SK-N-SH (cell line): ENCODE measurements around the gene RABEP2. TPM values are rescaled to one million over a fixed set of nuclear protein-coding genes. Genes with fewer than 3 reads are reported as not detected.
"Not testable (repeated sequence)": the region's sequence is repeated elsewhere in the genome, so short reads cannot be mapped to it uniquely, and the experiment has no call there.

Experiments used
- CTCF ChIA-PET: fragments of 300-600, 350-600 bp; formaldehyde crosslinking; extraction: SDS; loops from one replicate; lab custom pipeline; 2021; lab: Yijun Ruan, JAX
- POLR2A ChIA-PET: fragments of 350-600 bp; sonication (Branson Sonifier 250); formaldehyde crosslinking; extraction: SDS; loops from one replicate; lab custom pipeline; 2020; ENCODE audit warnings: antibody characterized with exemption, inconsistent platforms; lab: Yijun Ruan, JAX
- DNase-seq: peaks from one replicate; pipeline ENCODE4 v3.0.0; 2012
- H2AFZ ChIP-seq: fragments of 200-600 bp; sonication (generic); 2 replicates; pipeline ENCODE4 v1.8.1; 2016; ENCODE audit warnings: antibody characterized with exemption, mild to moderate bottlenecking, low read depth
- H3F3A ChIP-seq: fragments of 200-600 bp; sonication (generic); replicated peaks from 2 replicates; pipeline ENCODE3; 2016; ENCODE audit warnings: antibody characterized with exemption, mild to moderate bottlenecking; ENCODE audit not compliant: insufficient read depth
- H3K27ac ChIP-seq, 2 experiments: fragments of 200-500 bp in 1 of 2; fragments of 200-600 bp in 1 of 2; sonication (Bioruptor generic) in 1 of 2; sonication (generic), shearing (Covaris generic) in 1 of 2; 2 replicates each; pipeline versions ENCODE4 v1.5.1 to v1.6.1; 2014 to 2016; ENCODE audit warnings: low read depth in 2 of 2, inconsistent platforms in 1 of 2, low read length in 1 of 2, mild to moderate bottlenecking in 1 of 2, mixed read lengths in 1 of 2
- H3K27me3 ChIP-seq: fragments of 200-600 bp; sonication (generic), shearing (Covaris generic); 2 replicates; pipeline ENCODE4 v1.6.1; 2016; ENCODE audit warnings: mixed run types; ENCODE audit not compliant: insufficient read depth
- H3K36me3 ChIP-seq, 2 experiments: fragments of 200-500 bp in 1 of 2; fragments of 200-600 bp in 1 of 2; sonication (Bioruptor generic) in 1 of 2; sonication (generic) in 1 of 2; replicated peaks in 1 of 2; 2 replicates each; pipeline versions ENCODE3 to v1.5.1; 2014 to 2016; ENCODE audit warnings: low read length in 1 of 2, mild to moderate bottlenecking in 1 of 2; ENCODE audit not compliant: insufficient read depth in 2 of 2, control insufficient read depth in 1 of 2
- H3K4me1 ChIP-seq, 2 experiments: fragments of 200-500 bp in 1 of 2; fragments of 200-600 bp in 1 of 2; sonication (Bioruptor generic) in 1 of 2; sonication (generic), shearing (Covaris generic) in 1 of 2; 2 replicates each; pipeline versions ENCODE4 v1.5.1 to v1.6.1; 2014 to 2016; ENCODE audit warnings: low read depth in 1 of 2, low read length in 1 of 2, mixed run types in 1 of 2; ENCODE audit not compliant: insufficient read depth in 2 of 2, control insufficient read depth in 1 of 2
- H3K4me2 ChIP-seq: fragments of 200-600 bp; sonication (generic), shearing (Covaris generic); 2 replicates; pipeline ENCODE4 v1.6.1; 2017; ENCODE audit warnings: mixed run types
- H3K4me3 ChIP-seq, 2 experiments: fragments of 200-500 bp in 1 of 2; fragments of 200-600 bp in 1 of 2; sonication (Bioruptor generic) in 1 of 2; sonication (generic), shearing (Covaris generic) in 1 of 2; 2 replicates each; pipeline versions ENCODE4 v1.5.1 to v1.8.1; 2014 to 2016; ENCODE audit warnings: low read depth in 2 of 2, inconsistent platforms in 1 of 2, low read length in 1 of 2, mild to moderate bottlenecking in 1 of 2, mixed read lengths in 1 of 2, moderate library complexity in 1 of 2
- H3K79me2 ChIP-seq: fragments of 200-600 bp; sonication (generic); 2 replicates; pipeline ENCODE4 v1.8.1; 2017; ENCODE audit warnings: mild to moderate bottlenecking; ENCODE audit not compliant: insufficient read depth
- H3K9ac ChIP-seq: fragments of 200-600 bp; sonication (generic); 2 replicates; pipeline ENCODE4 v1.6.1; 2017; ENCODE audit warnings: mixed run types
- H3K9me2 ChIP-seq: fragments of 200-600 bp; sonication (generic); 2 replicates; pipeline ENCODE4 v1.6.1; 2017; ENCODE audit warnings: mixed run types
- H3K9me3 ChIP-seq: fragments of 200-600 bp; sonication (generic); 2 replicates; pipeline ENCODE4 v1.6.1; 2017; ENCODE audit warnings: mixed run types, mild to moderate bottlenecking, moderate library complexity
- H4K20me1 ChIP-seq: fragments of 200-600 bp; sonication (generic); 2 replicates; pipeline ENCODE4 v1.6.1; 2017; ENCODE audit warnings: mild to moderate bottlenecking, mixed run types; ENCODE audit not compliant: insufficient read depth
- FOXM1 ChIP-seq: IDR thresholded peaks from 2 replicates; pipeline ENCODE4 v1.4.0; 2012; ENCODE audit warnings: low read depth, mild to moderate bottlenecking
- GATA2 ChIP-seq: sonication (generic); formaldehyde crosslinking; IDR thresholded peaks from 2 replicates; pipeline ENCODE4 v1.5.0; 2020; ENCODE audit warnings: mild to moderate bottlenecking, missing genetic modification reagents
- MXI1 ChIP-seq: IDR thresholded peaks from 2 replicates; pipeline ENCODE4 v1.6.1; 2012; ENCODE audit warnings: mild to moderate bottlenecking, low read depth, low read length, improper control_type of control experiment
- RCOR1 ChIP-seq: fragments of 150-350 bp; IDR thresholded peaks from 2 replicates; pipeline ENCODE4 v1.6.1; 2017; ENCODE audit warnings: antibody characterized with exemption, low read length
- RXRA ChIP-seq: IDR thresholded peaks from 2 replicates; pipeline ENCODE4 v1.4.0; 2012; ENCODE audit warnings: low read depth, mild to moderate bottlenecking, borderline replicate concordance
- SIN3A ChIP-seq: IDR thresholded peaks from 2 replicates; pipeline ENCODE4 v1.6.1; 2012; ENCODE audit warnings: low read depth, mild to moderate bottlenecking, low read length, moderate library complexity, borderline replicate concordance
- SMC3 ChIP-seq: IDR thresholded peaks from 2 replicates; pipeline ENCODE4 v1.6.1; 2012; ENCODE audit warnings: low read depth, low read length, improper control_type of control experiment
- TAF1 ChIP-seq: IDR thresholded peaks from 2 replicates; pipeline ENCODE4 v1.6.1; 2012; ENCODE audit warnings: low read depth, mild to moderate bottlenecking, low read length, moderate library complexity, borderline replicate concordance
- WGBS: methylation state at CpG from one replicate; pipeline ENCODE4 v1.1.6; 2017; ENCODE audit warnings: low lambda C conversion rate; 5-methylcytosine and 5-hydroxymethylcytosine counted together
- polyA plus RNA-seq, 3 experiments: library from polyadenylated mRNA; depleted of rRNA; stranded (reverse); fragments of >200 nt; gene quantifications; 2 replicates each; pipeline ENCODE4 v1.2.3, GENCODE V29; 2012
- TF ChIP-seq, protein P1 (sequence below): fragments of 150-350 bp; IDR thresholded peaks from 2 replicates; pipeline ENCODE4 v1.6.1; 2017; ENCODE audit warnings: antibody characterized with exemption, low read length, low read depth, borderline replicate concordance
- TF ChIP-seq, protein P2 (sequence below): fragments of 200-600 bp; sonication (generic); IDR thresholded peaks from 2 replicates; pipeline ENCODE4 v1.6.1; 2017; ENCODE audit warnings: antibody characterized with exemption, mild to moderate bottlenecking, moderate library complexity

The RABEP2 gene
- polyA plus RNA-seq, 1 of the 3 experiments (the other 2 are of a cell fraction): 46.1 TPM

DNA sequence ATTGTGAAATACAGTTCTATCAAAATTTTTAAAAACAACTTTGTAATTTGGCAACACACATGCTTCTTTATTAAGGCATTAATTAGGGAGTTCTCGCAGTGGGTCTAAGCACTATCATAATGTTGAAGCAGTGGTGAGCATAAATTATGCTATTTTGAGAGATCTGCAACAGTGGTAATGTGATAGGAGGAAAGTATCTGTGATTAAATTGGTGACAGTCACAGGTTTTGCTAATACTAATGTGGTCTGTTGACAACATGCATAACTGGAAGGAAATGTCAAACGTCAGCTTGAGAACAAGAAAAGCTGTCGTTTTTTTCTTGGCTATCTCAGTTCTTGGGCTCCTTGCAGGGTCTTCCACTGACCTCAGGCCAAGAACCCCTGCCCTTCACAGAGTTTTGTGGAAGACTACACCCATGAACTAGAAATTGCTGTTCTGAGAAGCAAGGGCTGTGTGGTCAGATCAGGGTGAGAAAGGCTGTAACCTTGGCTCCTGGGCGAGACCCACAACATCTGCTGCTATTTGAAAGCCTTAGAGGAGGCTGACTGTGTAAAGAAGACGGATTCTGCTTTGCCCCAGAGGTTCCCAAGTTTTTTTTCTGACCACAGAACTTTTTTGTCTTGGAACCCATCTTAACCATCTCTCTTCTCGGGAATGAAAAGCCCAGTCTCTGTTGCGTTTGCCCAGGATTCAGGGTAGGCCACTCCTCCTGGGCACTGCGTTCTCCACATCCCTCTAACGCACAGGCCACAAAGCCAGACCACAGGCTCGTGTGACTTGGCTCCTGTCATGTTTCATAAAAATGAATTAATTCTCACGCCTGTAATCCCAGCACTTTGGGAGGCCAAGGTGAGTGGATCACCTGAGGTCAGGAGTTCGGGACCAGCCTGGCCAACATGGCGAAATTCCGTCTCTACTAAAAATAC lies 32.8 kb downstream of the RABEP2 start:
- DNase-seq: no peak
- Histone ChIP-seq H3K4me2 (no peak overlapping the region), H3K27ac (no peak overlapping the region), H3K9me3 (no peaks in the 10 kb centered on the region), H3K9me2 (no peaks in the 10 kb centered on the region), H3K4me1 (no peaks in the 10 kb centered on the region), H3K4me3 (no peak overlapping the region), H3K9ac (no peak overlapping the region), H3K27me3 (no peaks in the 10 kb centered on the region), H3F3A (no peaks in the 10 kb centered on the region), H2AFZ (no peak overlapping the region), H3K36me3 (no peaks in the 10 kb centered on the region), H4K20me1 (no peaks in the 10 kb centered on the region), H3K79me2 (no peaks in the 10 kb centered on the region)
- 88% methylated on average over 14 of the region's 14 CpGs for WGBS
- ChIA-PET POLR2A (no interaction called here), CTCF (interaction anchor here (1.7 kb wide), 1 partner anchor 18 kb away, joined by 4 read pairs; no protein-coding TSS in a partner anchor)
- TF ChIP-seq TAF1: no peak
- TF ChIP-seq SMC3: no peak
- no peak for TF ChIP-seq GATA2
- no peak for TF ChIP-seq SIN3A
- TF ChIP-seq, protein P1, sequence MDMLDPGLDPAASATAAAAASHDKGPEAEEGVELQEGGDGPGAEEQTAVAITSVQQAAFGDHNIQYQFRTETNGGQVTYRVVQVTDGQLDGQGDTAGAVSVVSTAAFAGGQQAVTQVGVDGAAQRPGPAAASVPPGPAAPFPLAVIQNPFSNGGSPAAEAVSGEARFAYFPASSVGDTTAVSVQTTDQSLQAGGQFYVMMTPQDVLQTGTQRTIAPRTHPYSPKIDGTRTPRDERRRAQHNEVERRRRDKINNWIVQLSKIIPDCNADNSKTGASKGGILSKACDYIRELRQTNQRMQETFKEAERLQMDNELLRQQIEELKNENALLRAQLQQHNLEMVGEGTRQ: no peak
- no peak for TF ChIP-seq FOXM1
- no peak for TF ChIP-seq RCOR1
- TF ChIP-seq RXRA: no peak
- no peak for TF ChIP-seq MXI1
- TF ChIP-seq, protein P2, sequence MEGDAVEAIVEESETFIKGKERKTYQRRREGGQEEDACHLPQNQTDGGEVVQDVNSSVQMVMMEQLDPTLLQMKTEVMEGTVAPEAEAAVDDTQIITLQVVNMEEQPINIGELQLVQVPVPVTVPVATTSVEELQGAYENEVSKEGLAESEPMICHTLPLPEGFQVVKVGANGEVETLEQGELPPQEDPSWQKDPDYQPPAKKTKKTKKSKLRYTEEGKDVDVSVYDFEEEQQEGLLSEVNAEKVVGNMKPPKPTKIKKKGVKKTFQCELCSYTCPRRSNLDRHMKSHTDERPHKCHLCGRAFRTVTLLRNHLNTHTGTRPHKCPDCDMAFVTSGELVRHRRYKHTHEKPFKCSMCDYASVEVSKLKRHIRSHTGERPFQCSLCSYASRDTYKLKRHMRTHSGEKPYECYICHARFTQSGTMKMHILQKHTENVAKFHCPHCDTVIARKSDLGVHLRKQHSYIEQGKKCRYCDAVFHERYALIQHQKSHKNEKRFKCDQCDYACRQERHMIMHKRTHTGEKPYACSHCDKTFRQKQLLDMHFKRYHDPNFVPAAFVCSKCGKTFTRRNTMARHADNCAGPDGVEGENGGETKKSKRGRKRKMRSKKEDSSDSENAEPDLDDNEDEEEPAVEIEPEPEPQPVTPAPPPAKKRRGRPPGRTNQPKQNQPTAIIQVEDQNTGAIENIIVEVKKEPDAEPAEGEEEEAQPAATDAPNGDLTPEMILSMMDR: no peak

GRCh38 chr16:28890355-28890754 lies 34.7 kb downstream of the RABEP2 start:
- not testable (repeated sequence) for H3F3A ChIP-seq, H3K36me3 ChIP-seq, H3K27ac ChIP-seq, H3K4me1 ChIP-seq, H3K9ac ChIP-seq, H3K27me3 ChIP-seq, H3K4me2 ChIP-seq, H2AFZ ChIP-seq, H3K9me3 ChIP-seq, H3K79me2 ChIP-seq, H3K9me2 ChIP-seq, H3K4me3 ChIP-seq, H4K20me1 ChIP-seq, DNase-seq
- WGBS: 98% methylated on average over 5 of the region's 5 CpGs
- ChIA-PET CTCF (interaction anchor here (0.9 to 1.7 kb wide), 2 partner anchors 17 to 55 kb away, joined by 4 read pairs; no protein-coding TSS in a partner anchor), POLR2A (interaction anchor here (1.3 kb wide), 1 partner anchor 27 kb away, joined by 3 read pairs; no protein-coding TSS in a partner anchor)
